ENCODE data around the gene LRRC4C.

LRRC4C gene

DNA sequence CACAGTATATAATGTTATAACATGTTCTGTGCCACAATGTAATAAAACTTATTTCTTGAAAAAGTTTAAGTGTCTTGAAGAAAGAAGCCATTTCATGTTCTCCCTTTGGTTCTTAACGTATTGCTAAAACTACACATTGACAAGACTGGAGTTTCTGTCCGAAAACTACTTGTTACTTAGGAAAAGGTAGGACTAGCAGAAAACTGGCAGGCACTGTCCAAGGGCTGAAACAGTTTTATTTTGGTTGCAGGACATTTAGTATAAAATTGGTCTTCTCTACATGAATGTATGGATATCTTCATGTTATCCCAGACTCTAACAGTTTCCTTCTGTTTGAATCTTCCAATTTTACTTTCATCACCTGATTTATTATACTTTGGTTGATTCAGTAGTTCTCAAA is 1027.1 kb downstream of the LRRC4C start:
- DNase-seq = no peak

DNA sequence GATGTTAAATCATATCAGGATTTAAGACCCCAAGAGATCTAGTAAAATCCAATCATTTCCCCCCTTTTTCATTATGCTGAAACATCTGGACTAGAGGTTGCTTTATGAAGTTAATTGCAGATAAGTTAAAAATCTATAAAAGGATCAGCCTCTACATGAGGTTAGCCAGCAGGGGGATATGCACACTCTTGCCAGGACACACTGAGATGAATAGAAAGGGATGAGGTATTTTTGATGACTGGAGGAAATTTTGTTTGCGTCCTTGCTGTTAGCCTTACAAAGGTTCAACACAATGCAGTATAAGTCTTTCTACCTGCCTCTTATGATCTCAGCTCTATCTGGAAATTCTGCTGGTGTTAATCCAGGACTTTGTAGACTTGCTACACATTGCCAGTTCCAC is 1034.3 kb downstream of the LRRC4C start:
- DNase-seq = no peak

- no peak for DNase-seq
Measured at GRCh38 chr11:40421208-40421981, 1038.1 kb downstream of the LRRC4C start.

GRCh38 chr11:40417627-40418026 is 1041.8 kb downstream of the LRRC4C start:
- no peak for DNase-seq

GRCh38 chr11:40407355-40407754 is 1052.1 kb downstream of the LRRC4C start:
- no peak for DNase-seq

DNA sequence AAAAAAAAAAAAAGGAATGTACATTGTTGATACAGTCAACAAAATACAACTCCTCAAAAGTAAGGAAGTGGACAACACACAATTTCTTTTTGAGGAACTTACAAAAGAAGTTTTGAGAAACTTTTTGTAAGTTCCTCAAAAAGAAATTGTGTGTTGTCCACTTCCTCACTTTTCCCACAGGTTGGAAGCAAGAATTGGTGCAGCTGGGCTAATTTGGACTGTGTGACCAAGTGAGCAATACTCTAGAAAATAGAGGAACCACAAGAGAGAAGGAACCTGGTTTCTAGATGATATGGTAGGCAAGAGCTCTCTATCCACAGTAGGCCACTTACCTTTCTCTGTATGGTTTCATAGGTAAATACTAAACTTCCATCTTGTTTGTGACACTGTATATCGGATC is 1053.8 kb downstream of the LRRC4C start:
- no peak for DNase-seq

DNA sequence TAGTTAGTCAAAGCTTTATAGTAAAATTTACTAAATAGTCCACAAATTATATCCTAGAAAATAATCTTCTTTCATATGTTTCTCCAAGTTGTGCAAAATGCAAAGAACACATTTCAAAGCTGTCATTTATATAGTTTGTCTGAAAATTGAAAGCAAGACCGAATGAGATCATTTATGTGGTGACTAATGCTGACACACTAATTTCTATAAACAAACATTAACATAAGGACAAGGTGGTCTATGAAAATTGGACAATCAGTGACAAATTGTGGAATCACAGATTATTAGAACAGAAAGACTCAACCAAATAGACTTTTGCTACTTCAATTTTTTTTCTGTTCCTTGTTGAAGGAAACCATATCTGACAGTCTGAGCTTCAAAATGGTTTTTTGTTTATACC is 1056.1 kb downstream of the LRRC4C start:
- DNase-seq = no peak

- DNase-seq = peak; percentile 1
Measured at GRCh38 chr11:40401132-40401853, 1058.2 kb downstream of the LRRC4C start.

DNA sequence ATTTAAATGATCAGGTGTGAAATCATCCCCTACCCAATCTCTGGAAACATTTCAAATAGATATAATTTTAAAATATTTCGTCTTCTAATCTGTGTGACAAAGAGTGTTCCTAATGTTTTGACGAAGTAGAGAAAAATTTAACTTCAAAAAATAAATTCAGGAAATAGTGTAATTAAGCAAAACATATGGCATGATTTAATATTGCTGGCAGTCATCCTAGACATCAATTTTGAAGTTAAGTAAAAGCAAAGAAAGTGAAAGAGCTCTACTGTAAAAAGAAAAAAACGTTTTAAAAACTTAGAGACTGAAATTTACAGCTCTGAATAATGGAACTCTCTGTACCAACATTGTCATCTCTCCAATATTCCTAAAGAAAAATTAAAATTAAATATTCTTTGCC is 1062.3 kb downstream of the LRRC4C start:
- DNase-seq = peak; percentile 24

GRCh38 chr11:40393511-40393910 is 1065.9 kb downstream of the LRRC4C start:
- no peak for DNase-seq

- DNase-seq = no peak
Measured at GRCh38 chr11:40391679-40392078, 1067.8 kb downstream of the LRRC4C start.

- peak; percentile 75 for DNase-seq
Measured at GRCh38 chr11:40388097-40388818, 1071.2 kb downstream of the LRRC4C start.

- no peak for DNase-seq
Measured at GRCh38 chr11:40387240-40387980, 1072.0 kb downstream of the LRRC4C start.

DNA sequence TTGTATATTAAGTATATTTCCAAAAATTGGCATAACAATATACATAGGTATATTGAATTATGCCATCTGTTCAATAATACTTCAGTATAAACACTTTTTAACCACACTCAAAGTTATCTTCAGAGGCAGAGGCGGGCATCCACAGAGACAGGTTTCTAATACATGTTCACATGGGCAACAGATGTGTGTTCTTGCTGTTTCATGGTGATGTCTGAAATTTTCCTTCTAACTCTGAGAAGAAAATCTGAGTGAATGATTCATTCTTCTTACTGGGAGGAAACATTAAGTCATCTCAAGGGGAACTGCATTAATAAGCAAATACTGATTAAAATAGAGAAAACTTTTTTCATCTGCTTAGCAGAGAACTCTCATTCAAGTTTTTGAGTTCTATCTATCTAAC is 1074.5 kb downstream of the LRRC4C start:
- DNase-seq = peak; percentile 74

- no peak for DNase-seq
Measured at GRCh38 chr11:40381481-40381880, 1078.0 kb downstream of the LRRC4C start.

DNA sequence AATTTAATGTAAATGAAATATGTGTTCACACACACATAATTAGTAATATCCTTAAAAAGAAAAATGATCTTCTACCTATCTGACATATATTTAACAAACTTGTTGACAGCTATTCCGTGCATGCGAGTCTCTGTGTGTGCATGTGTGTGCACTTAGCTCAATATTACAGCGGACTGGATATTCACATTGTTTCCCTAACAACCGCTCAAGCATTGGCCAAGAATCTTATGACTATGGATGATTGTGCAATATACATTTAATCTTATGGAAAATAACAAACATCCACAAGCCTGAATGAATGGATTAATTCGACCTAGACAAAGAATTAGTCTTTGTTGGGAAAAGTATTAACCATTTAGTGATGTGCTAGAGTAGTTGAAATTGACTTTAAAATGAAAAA is 1078.6 kb downstream of the LRRC4C start:
- peak; percentile 16 for DNase-seq

DNA sequence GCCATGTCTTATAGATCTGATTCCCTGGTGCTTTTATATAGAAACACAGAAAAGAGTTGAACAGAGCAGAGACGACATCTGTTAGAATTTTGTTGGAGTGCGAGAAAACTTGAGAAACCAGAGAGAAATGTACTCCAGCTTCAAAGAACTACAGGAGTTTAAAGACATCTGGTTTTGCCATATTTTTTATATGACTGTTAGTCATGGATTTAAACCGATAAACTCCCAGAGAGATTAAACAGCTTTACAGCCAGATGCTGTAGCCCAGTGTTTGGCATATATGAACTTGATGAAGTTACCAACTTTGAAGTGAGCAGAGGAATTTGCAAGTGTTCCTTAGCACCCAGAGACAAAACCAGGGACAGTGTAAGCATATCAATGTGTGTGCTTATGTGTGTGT is 1083.1 kb downstream of the LRRC4C start:
- DNase-seq = peak; percentile 28

- no peak for DNase-seq
Measured at GRCh38 chr11:40370821-40371616, 1088.4 kb downstream of the LRRC4C start.

DNA sequence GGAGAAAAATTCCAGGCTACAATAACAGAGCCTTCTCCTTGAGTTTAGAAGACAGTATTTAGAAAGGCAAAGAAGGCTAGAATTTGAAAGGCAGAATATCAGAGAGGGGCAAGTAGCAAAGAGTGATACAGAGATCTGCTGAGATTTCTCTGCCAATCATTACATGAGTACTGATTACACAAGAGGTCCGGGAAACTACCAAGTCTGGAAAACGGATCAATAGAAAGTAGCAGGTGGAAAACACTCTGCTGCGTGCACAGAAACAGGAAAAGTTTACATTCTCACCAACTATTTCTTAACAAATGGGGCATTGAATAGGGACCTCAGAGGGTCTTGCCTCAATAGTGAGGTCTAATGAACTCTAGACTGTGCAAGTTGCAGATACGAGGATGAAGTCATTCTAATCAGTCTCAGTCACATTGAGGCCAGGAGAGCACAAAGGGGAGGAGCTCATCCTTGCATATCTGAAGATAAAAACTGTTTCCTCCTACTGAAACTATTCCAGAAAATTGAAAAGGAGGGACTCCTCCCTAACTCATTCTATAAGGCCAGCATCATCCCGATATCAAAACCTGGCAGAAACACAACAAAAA is 1099.2 kb downstream of the LRRC4C start:
- DNase-seq = no peak

DNA sequence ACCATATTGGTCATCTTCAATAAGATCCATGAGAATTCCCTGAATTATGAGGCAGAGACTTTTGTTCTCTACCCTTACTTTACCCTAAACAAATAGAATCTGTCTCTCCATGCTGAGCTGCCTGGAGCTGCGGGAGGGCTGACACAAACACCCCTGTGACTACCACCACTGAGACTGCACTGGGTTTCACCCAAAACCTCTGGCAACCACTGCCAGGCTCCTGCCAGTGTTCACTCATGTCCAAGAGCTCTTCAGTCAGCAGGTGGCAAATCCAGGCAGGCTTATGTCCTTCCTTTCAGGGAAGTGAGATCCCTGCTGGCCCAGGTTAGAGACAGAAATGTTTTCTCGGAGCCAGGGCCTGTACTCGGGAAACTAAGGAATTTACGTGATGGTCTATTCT is 1105.3 kb downstream of the LRRC4C start:
- DNase-seq = no peak

DNA sequence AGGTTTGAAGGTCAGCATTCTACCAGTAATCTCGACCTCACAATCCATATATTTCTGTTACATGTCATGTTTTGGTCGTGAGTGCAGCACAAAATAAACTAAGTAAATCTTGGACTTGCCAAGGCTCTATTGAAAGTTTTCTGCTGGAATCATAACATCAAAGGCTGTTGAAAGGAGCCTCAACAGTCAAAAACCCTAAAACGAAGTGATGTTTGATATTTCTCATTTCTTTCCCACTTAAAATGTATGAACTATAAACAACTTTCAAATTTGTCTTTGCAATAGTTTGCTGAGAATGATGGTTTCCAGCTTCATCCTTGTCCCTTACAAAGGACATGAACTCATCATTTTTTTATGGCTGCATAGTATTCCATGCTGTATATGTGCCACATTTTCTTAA is 1118.5 kb downstream of the LRRC4C start:
- DNase-seq = no peak

- DNase-seq = peak; percentile 58
Measured at GRCh38 chr11:40338739-40339138, 1120.7 kb downstream of the LRRC4C start.
